Activated B cell treated with CpG ODN at 0.5 μM for 24 hours (primary cell): Measurements from ENCODE around the gene AGBL2. TPM values are rescaled to one million over a fixed set of nuclear protein-coding genes. Genes with fewer than 3 reads are reported as not detected.
A peak's percentile ranks its signal among the peaks of the same experiment; 100 is the strongest.

Source experiments
- ATAC-seq: fragments of 200-7000 bp; cut with Tn5 transposase; one replicate; pipeline ENCODE4 v1.10.0; 2021; ENCODE audit warnings: low read depth, mild to moderate bottlenecking, moderate library complexity
- CTCF ChIA-PET: fragments of 350-600 bp; sonication (Branson Sonifier 250); formaldehyde crosslinking; loops from one replicate; lab custom pipeline; 2021; ENCODE audit warnings: antibody characterized with exemption; lab: Charles Lee
- POLR2A ChIA-PET: fragments of 350-600 bp; sonication (Branson Sonifier 250); formaldehyde crosslinking; loops from one replicate; lab custom pipeline; 2021; ENCODE audit warnings: antibody characterized with exemption; lab: Charles Lee
- DNase-seq: peaks from one replicate; pipeline ENCODE4 v3.0.0; 2022
- H3K27ac Mint-ChIP-seq: one replicate; pipeline ENCODE4 v1.8.0; 2020; ENCODE audit warnings: mixed read lengths
- H3K27me3 Mint-ChIP-seq: one replicate; pipeline ENCODE4 v1.8.0; 2021; ENCODE audit warnings: mixed read lengths
- H3K36me3 Mint-ChIP-seq: one replicate; pipeline ENCODE4 v1.8.0; 2021; ENCODE audit warnings: low read depth, mixed read lengths
- H3K4me1 Mint-ChIP-seq: one replicate; pipeline ENCODE4 v1.8.0; 2021; ENCODE audit warnings: mixed read lengths
- H3K4me3 Mint-ChIP-seq: one replicate; pipeline ENCODE4 v1.8.0; 2020; ENCODE audit warnings: mild to moderate bottlenecking, mixed read lengths
- H3K9me3 Mint-ChIP-seq: one replicate; pipeline ENCODE4 v1.8.0; 2020; ENCODE audit warnings: mixed read lengths
- intact Hi-C: fragments of 100-400 bp; cut with micrococcal nuclease; formaldehyde crosslinking; loops from one replicate; pipeline ENCODE4 v1.15.1; 2024
- total RNA-seq: library from RNA; stranded (reverse); gene quantifications from 2 replicates; pipeline ENCODE4 v1.2.3, GENCODE V29; 2022
- TF ChIP-seq, protein P1 (sequence below): fragments of 200-600 bp; IDR thresholded peaks from one replicate; pipeline ENCODE4 v1.8.0; 2022; ENCODE audit warnings: antibody characterized with exemption, mild to moderate bottlenecking

The AGBL2 gene
- total RNA-seq, 1 donor from 2014 or later: 7.0 TPM

DNA sequence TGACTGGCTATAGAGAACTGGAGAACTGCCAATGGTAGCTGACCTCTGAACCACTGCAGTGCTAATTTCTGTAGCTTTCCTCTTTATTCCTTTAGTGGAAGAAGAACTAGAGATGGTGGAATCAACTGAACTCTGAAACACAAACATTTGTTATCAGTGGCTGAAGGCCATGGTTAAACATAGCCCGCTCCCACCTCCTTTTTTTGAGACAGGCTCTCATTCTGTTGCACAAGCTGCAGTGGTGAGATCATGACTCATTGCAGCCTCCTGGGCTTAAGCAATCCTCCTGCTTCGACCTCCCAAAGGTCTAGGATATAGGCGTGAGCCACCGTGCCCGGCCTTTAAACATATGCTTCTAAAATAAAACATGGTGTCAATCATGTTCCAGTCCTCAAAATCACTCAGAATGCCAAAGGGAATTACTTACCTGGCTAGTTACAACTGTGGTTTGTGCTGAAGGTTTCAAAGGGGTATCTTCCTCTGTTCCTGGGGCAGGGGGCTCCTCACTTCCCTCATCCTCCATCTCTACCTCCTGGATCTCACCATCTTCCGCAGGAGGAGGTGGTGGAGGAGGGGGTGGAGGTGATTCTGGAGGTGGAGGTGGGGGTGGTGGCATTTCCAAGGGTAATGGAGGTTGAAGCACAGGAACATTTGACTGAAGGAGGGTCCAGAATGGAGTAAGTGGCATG, 9.0 kb upstream of the AGBL2 start:
- DNase-seq (no peak), ATAC-seq (no peak)
- Mint-ChIP-seq H3K27ac (peak overlapping the region; percentile 2), H3K4me1 (no peaks in the 10 kb centered on the region), H3K27me3 (no peaks in the 10 kb centered on the region), H3K36me3 (peaks cover 78% of the 10 kb centered on the region), H3K4me3 (no peak overlapping the region), H3K9me3 (no peaks in the 10 kb centered on the region)
- intact Hi-C loops: no loop called here
- TF ChIP-seq, protein P1, sequence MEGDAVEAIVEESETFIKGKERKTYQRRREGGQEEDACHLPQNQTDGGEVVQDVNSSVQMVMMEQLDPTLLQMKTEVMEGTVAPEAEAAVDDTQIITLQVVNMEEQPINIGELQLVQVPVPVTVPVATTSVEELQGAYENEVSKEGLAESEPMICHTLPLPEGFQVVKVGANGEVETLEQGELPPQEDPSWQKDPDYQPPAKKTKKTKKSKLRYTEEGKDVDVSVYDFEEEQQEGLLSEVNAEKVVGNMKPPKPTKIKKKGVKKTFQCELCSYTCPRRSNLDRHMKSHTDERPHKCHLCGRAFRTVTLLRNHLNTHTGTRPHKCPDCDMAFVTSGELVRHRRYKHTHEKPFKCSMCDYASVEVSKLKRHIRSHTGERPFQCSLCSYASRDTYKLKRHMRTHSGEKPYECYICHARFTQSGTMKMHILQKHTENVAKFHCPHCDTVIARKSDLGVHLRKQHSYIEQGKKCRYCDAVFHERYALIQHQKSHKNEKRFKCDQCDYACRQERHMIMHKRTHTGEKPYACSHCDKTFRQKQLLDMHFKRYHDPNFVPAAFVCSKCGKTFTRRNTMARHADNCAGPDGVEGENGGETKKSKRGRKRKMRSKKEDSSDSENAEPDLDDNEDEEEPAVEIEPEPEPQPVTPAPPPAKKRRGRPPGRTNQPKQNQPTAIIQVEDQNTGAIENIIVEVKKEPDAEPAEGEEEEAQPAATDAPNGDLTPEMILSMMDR: no peak
- ChIA-PET POLR2A (no interaction called here), CTCF (no interaction called here)

DNA sequence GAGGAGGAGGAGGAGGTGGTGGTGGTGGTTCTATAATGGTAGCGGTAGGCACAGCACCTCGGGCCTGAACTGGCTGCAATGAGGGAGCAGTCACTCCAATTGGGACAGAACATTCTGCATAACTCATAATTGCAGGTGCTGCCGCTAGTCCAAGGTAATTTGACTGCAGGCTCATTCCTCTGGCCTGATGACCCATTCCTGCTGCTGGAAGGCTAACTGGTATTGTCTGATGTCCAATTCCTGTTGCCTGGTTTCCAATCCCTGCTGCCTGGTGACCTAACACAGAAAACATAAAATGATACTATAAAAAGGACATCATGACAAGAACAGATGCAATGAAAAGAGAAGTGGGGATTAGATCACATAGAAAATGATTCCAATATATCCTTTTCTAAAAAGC, 7.9 kb upstream of the AGBL2 start:
- intact Hi-C loops: no loop called here
- TF ChIP-seq, protein P1: no peak
- Mint-ChIP-seq H3K4me1 (no peaks in the 10 kb centered on the region), H3K27me3 (no peaks in the 10 kb centered on the region), H3K4me3 (no peak overlapping the region), H3K9me3 (no peaks in the 10 kb centered on the region), H3K27ac (no peak overlapping the region), H3K36me3 (peaks cover 77% of the 10 kb centered on the region)
- POLR2A ChIA-PET: interaction anchor here (0.7 kb wide), 1 partner anchor 13 kb away, joined by 4 read pairs; no protein-coding TSS in a partner anchor
- CTCF ChIA-PET: no interaction called here
- DNase-seq (no peak), ATAC-seq (no peak)

DNA sequence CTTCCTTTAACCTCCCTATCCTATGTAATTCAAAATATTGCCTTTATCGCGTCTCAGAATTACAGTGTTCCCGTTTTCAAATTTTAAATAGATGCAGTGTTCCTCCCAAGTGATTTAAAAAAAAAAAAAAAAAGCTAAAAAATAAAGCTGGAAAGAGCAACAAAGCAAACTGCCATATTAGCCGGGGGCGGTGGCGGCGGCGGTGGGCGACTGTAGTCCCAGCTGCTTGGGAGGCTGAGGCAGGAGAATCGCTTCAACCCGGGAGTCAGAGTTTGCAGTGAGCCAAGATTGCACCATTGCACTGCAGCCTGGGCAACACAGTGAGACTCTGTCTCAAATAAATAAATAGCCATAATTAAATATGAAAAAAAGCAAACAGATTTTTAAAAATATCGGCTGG, 5.5 kb upstream of the AGBL2 start:
- TF ChIP-seq, protein P1: no peak
- Mint-ChIP-seq H3K27me3 (no peaks in the 10 kb centered on the region), H3K36me3 (peaks cover 75% of the 10 kb centered on the region), H3K9me3 (no peaks in the 10 kb centered on the region), H3K27ac (no peak overlapping the region), H3K4me3 (no peak overlapping the region), H3K4me1 (peaks cover under 1% of the 10 kb centered on the region)
- no peak for ATAC-seq
- ChIA-PET CTCF (no interaction called here), POLR2A (interaction anchor here (0.6 to 0.7 kb wide), 2 partner anchors 42 to 113 kb away, joined by 3 to 5 read pairs; no protein-coding TSS in a partner anchor)
- DNase-seq: no peak
- intact Hi-C loops: no loop called here

DNA sequence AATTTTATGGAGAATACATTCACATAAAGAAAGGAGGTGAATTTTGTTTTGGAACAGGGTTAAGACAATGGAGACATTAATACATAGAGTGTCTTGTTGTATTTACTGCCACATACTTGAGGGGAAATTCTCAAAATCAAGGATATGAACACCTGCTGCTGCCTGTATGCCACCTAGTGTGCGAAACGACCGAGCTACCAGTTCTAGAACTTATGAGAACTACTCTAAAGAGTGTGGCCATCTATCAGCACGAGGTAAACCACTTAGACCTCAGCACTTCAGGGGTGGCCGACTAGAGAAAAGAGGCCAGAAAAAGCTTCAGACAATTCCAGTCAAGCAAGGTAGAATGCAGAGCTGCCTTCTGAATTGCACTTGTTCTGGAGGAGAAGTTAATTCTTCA, 1.5 kb upstream of the AGBL2 start:
- no peak for DNase-seq
- ChIA-PET CTCF (interaction anchor here (1.7 kb wide), 1 partner anchor 136 kb away, joined by 3 read pairs; no protein-coding TSS in a partner anchor), POLR2A (interaction anchor here (1.0 to 1.4 kb wide), 2 partner anchors 32 to 49 kb away, joined by 3 to 15 read pairs; no protein-coding TSS in a partner anchor)
- Mint-ChIP-seq H3K27ac (peak overlapping the region; percentile 60), H3K4me3 (no peak overlapping the region), H3K36me3 (peaks cover 47% of the 10 kb centered on the region), H3K4me1 (peaks cover 11% of the 10 kb centered on the region), H3K27me3 (no peaks in the 10 kb centered on the region), H3K9me3 (no peaks in the 10 kb centered on the region)
- intact Hi-C loops: no loop called here
- TF ChIP-seq, protein P1: no peak
- ATAC-seq: no peak

DNA sequence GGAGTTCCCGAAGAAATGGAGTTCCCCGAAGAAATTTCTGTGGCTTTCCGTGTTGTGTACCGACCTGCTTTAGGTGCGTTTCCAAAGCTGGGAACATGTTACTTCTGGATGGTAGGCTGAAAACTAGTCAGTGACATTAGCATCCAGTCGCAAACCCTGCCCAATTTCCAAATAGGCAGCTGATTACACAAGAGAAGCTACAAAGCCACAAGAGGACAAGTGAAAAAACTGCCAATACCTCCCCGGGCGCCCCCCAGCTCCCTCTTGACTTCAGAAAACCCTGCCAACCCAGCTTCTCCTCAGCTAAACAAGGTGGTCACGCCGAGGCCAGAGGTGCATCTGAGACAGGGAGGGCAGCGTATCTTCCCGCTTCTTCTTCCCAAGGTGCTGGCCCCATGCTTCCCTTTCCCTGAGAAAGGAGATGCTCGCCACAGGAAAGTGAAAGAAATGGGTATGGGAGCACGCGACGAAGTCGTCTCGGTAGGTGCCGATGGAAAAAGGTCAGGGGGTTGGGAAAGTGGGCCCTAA, 551 bp downstream of the AGBL2 start:
- H3K9me3 Mint-ChIP-seq: no peaks in the 10 kb centered on the region
- ChIA-PET CTCF (no interaction called here), POLR2A (interaction anchor here (0.6 to 2.3 kb wide), 17 partner anchors 9 to 1014 kb away, joined by 3 to 15 read pairs (median 4); partner anchors contain the start of genes ACP2, ARHGAP1, DDB2 and FNBP4)
- TF ChIP-seq, protein P1: no peak
- DNase-seq (no peak), ATAC-seq (peak; percentile 6)
- peaks cover 32% of the 10 kb centered on the region for H3K36me3 Mint-ChIP-seq
- intact Hi-C loops: loop anchor here (1.0 to 2.0 kb wide), 6 partner anchors 52 to 445 kb away; partner anchors contain the start of genes CELF1, FNBP4, MTCH2 and NDUFS3
- H3K4me1 Mint-ChIP-seq: peaks cover 11% of the 10 kb centered on the region
- H3K27me3 Mint-ChIP-seq: no peaks in the 10 kb centered on the region
- peak overlapping the region; percentile 96 for H3K4me3 Mint-ChIP-seq
- H3K27ac Mint-ChIP-seq: peak overlapping the region; percentile 97
